ENCODE results near the gene DIDO1. TPM values are rescaled to one million over a fixed set of nuclear protein-coding genes. Genes with fewer than 3 reads are reported as not detected.

The DIDO1 gene
- total RNA-seq, 1 experiment from 2014 or later, result 85.9 TPM

GRCh38 chr20:62888406-62888805 lies 37.9 kb downstream of the DIDO1 start:
- Histone ChIP-seq H3K4ac (ENCODE audit: low read depth, low read length) (no peak overlapping the region), H3K27me3 (ENCODE audit: insufficient read depth, low read length) (no peaks in the 10 kb centered on the region), H2BK5ac (ENCODE audit: insufficient read length, low read length) (no peak overlapping the region), H3K23me2 (ENCODE audit: insufficient read length, low read depth, low read length, poor library complexity, severe bottlenecking) (no peaks in the 10 kb centered on the region), H3T11ph (ENCODE audit: low read length) (no peak overlapping the region), H3K4me1 (ENCODE audit: insufficient read depth, low read length) (no peaks in the 10 kb centered on the region; the same call in 1 of the 2 replicates), H4K8ac (replicated peaks; ENCODE audit: insufficient read length, low read depth, low read length) (no peak overlapping the region), H3K4me2 (ENCODE audit: insufficient read depth, insufficient read length, low read length) (no peak overlapping the region), H2BK120ac (ENCODE audit: low read depth, low read length, poor library complexity, severe bottlenecking) (no peak overlapping the region), H3K18ac (ENCODE audit: insufficient read length, low read depth, low read length) (no peak overlapping the region), H3K56ac (ENCODE audit: insufficient read length, low read depth, low read length) (no peak overlapping the region), H3K9ac (ENCODE audit: extremely low read depth, insufficient read length, low read length) (no peak overlapping the region), H2BK12ac (ENCODE audit: insufficient read length, low read depth, low read length) (no peak overlapping the region), H3K23ac (ENCODE audit: insufficient read length, low read depth, low read length) (no peak overlapping the region), H2BK20ac (ENCODE audit: low read depth, low read length, poor library complexity, severe bottlenecking) (no peak overlapping the region), H3K79me1 (ENCODE audit: insufficient read depth, low read depth, low read length, poor library complexity, severe bottlenecking) (no peaks in the 10 kb centered on the region), H2AFZ (ENCODE audit: low read length) (no peak overlapping the region), H4K20me1 (ENCODE audit: control insufficient read depth, insufficient read depth, insufficient read length) (no peaks in the 10 kb centered on the region), H2BK15ac (ENCODE audit: low read depth, low read length) (no peak overlapping the region), H4K5ac (ENCODE audit: insufficient read length, low read depth, low read length) (no peak overlapping the region), H3K9me3 (ENCODE audit: control insufficient read depth, low read depth, low read length) (no peaks in the 10 kb centered on the region), H3K27ac (ENCODE audit: insufficient read length, low read depth, low read length) (no peak overlapping the region), H3K79me2 (ENCODE audit: insufficient read depth, low read length) (no peaks in the 10 kb centered on the region), H4K91ac (ENCODE audit: insufficient read length, low read depth, low read length) (no peak overlapping the region), H2AK5ac (ENCODE audit: insufficient read length, low read length) (no peak overlapping the region), H3K14ac (ENCODE audit: insufficient read depth, low read length) (no peak overlapping the region)
- Mint-ChIP-seq H3K9me3 (no peaks in the 10 kb centered on the region), H3K36me3 (ENCODE audit: insufficient read depth in 1 of 3, low read depth in 3 of 3) (peaks cover 58 to 90% (median 61%) of the 10 kb centered on the region in 3 experiments), H3K4me1 (peaks cover 24 to 28% of the 10 kb centered on the region in 2 experiments), H3K27ac (peak overlapping the region in 1 of 3 experiments; percentile 91; a peak in 1 of 7 replicates), H3K4me3 (no peak overlapping the region), H3K27me3 (ENCODE audit: low read depth) (no peaks in the 10 kb centered on the region)
- WGBS (ENCODE audit: extremely low coverage, insufficient read length, low lambda C conversion rate), result no CpG with 5 or more reads among the region's 16 CpGs
- no peak for DNase-seq
- TF ChIP-seq CTCF (conservative IDR thresholded peaks at IDR 0.05), result no peak
